ENCODE measurements around the gene SYP.
A peak's percentile ranks its signal among the peaks of the same experiment; 100 is the strongest.

Gene SYP

GRCh38 chrX:49186125-49187027, 13.6 kb downstream of the SYP start, which contains the start of gene PRICKLE3 (continued):
- TF ChIP-seq GFI1B (tag by site-specific recombination; IDR thresholded peaks at IDR 0.05) (no peak), ZNF175 (tag by site-specific recombination; IDR thresholded peaks at IDR 0.05) (no peak), ZNF626 (tag by site-specific recombination; IDR thresholded peaks at IDR 0.05) (no peak), ZFP69B (tag by site-specific recombination; IDR thresholded peaks at IDR 0.05) (no peak), SP2 (tag by site-specific recombination; IDR thresholded peaks at IDR 0.05) (peak; percentile 70), ZIC2 (tag by site-specific recombination; IDR thresholded peaks at IDR 0.05) (peak; percentile 94), SALL2 (tag by site-specific recombination; IDR thresholded peaks at IDR 0.05; ENCODE audit: borderline replicate concordance) (no peak), ZSCAN16 (tag by site-specific recombination; IDR thresholded peaks at IDR 0.05) (no peak), ZNF138 (tag by site-specific recombination; IDR thresholded peaks at IDR 0.05; ENCODE audit: borderline replicate concordance) (no peak), ZNF211 (tag by site-specific recombination; IDR thresholded peaks at IDR 0.05; ENCODE audit: low read depth) (no peak), ZNF394 (tag by site-specific recombination; IDR thresholded peaks at IDR 0.05; ENCODE audit: borderline replicate concordance) (no peak)
- TF ChIP-seq, protein P1, sequence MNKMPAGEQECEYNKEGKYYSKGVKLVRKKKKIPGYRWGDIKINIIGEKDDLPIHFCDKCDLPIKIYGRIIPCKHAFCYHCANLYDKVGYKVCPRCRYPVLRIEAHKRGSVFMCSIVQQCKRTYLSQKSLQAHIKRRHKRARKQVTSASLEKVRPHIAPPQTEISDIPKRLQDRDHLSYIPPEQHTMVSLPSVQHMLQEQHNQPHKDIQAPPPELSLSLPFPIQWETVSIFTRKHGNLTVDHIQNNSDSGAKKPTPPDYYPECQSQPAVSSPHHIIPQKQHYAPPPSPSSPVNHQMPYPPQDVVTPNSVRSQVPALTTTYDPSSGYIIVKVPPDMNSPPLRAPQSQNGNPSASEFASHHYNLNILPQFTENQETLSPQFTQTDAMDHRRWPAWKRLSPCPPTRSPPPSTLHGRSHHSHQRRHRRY (tag by site-specific recombination; IDR thresholded peaks at IDR 0.05): no peak

GRCh38 chrX:49184294-49185281, 15.4 kb downstream of the SYP start:
- peak overlapping the region; percentile 28 for H3K4me3 ChIP-seq (ENCODE audit: low read depth, low read length)
- POLR2A ChIA-PET: interaction anchor here (0.6 to 2.8 kb wide), 7 partner anchors 13 to 213 kb away, joined by 3 to 18 read pairs (median 4); partner anchors contain the start of genes KCND1, PLP2, PPP1R3F and WDR45
- peak overlapping the region; percentile 64 for H3K27ac ChIP-seq (ENCODE audit: extremely low read depth, low read depth, low read length)
- H3K36me3 ChIP-seq (ENCODE audit: control insufficient read depth in 2 of 2, insufficient read depth in 1 of 2, low read length in 2 of 2): peaks cover 10 to 27% of the 10 kb centered on the region in 2 experiments; a peak in 2 of 3 replicates
- peaks cover 2% of the 10 kb centered on the region; the same call in 1 of the 2 replicates for H3K4me1 ChIP-seq (ENCODE audit: control insufficient read depth, insufficient read depth, low read length)
- CTCF ChIA-PET: interaction anchor here (0.6 to 1.1 kb wide), 3 partner anchors 8 to 1655 kb away, joined by 3 to 5 read pairs (median 3); no protein-coding TSS in a partner anchor
- no peaks in the 10 kb centered on the region for H3K9me3 ChIP-seq (ENCODE audit: control insufficient read depth, insufficient read depth, low read depth, low read length)
- TF ChIP-seq ZBTB48 (tag by site-specific recombination; IDR thresholded peaks at IDR 0.05) (peak; percentile 61), ZNF146 (tag by site-specific recombination; IDR thresholded peaks at IDR 0.05) (no peak), ZNF48 (tag by site-specific recombination; IDR thresholded peaks at IDR 0.05) (no peak), SETDB1 (IDR thresholded peaks at IDR 0.05; ENCODE audit: insufficient read length, low read length) (no peak), ZNF37A (tag by site-specific recombination; IDR thresholded peaks at IDR 0.05) (no peak), ZBTB10 (tag by site-specific recombination; IDR thresholded peaks at IDR 0.05) (no peak), GLIS2 (tag by site-specific recombination; IDR thresholded peaks at IDR 0.05) (peak; percentile 79), ZNF544 (tag by site-specific recombination; IDR thresholded peaks at IDR 0.05) (no peak), ZNF214 (tag by site-specific recombination; IDR thresholded peaks at IDR 0.05; ENCODE audit: borderline replicate concordance) (no peak), ZNF600 (tag by site-specific recombination; IDR thresholded peaks at IDR 0.05) (peak; percentile 38; the same call in 1 of the 2 replicates), ZNF707 (tag by site-specific recombination; IDR thresholded peaks at IDR 0.05) (no peak), ELK4 (IDR thresholded peaks at IDR 0.05; ENCODE audit: borderline replicate concordance, low read depth, low read length) (no peak), ZNF140 (tag by site-specific recombination; IDR thresholded peaks at IDR 0.05) (no peak), ZNF571 (tag by site-specific recombination; IDR thresholded peaks at IDR 0.05) (no peak), OVOL3 (tag by site-specific recombination; IDR thresholded peaks at IDR 0.05) (no peak), KLF1 (tag by site-specific recombination; IDR thresholded peaks at IDR 0.05) (0 out of 2 replicates have a peak, but pooled peaks have one; percentile 48), GLI4 (tag by site-specific recombination; IDR thresholded peaks at IDR 0.05) (no peak), ZFP3 (tag by site-specific recombination; IDR thresholded peaks at IDR 0.05; ENCODE audit: low read depth) (no peak)
